ENCODE measurements around the gene TRIL.

The TRIL gene

GRCh38 chr7:28939844-28940544 lies 18.1 kb downstream of the TRIL start:
- DNase-seq (ENCODE audit: low read depth, low spot score), result no peak
- no peak overlapping the region for H3K4me3 ChIP-seq (ENCODE audit: low read depth, low read length)
- in situ Hi-C loops (cut with HindIII; ENCODE audit: low sequenced_read_pairs), result no loop called here
- no peak for TF ChIP-seq CTCF (IDR thresholded peaks at IDR 0.05; ENCODE audit: low read depth, low read length)

GRCh38 chr7:28939367-28939766 lies 18.8 kb downstream of the TRIL start:
- in situ Hi-C loops (cut with HindIII; ENCODE audit: low sequenced_read_pairs), result no loop called here
- no peak overlapping the region for H3K4me3 ChIP-seq (ENCODE audit: low read depth, low read length)
- no peak for DNase-seq (ENCODE audit: low read depth, low spot score)
- TF ChIP-seq CTCF (IDR thresholded peaks at IDR 0.05; ENCODE audit: low read depth, low read length), result no peak

- DNase-seq (ENCODE audit: low read depth, low spot score), result no peak
- in situ Hi-C loops (cut with HindIII; ENCODE audit: low sequenced_read_pairs), result no loop called here
- TF ChIP-seq CTCF (IDR thresholded peaks at IDR 0.05; ENCODE audit: low read depth, low read length), result no peak
- no peak overlapping the region for H3K4me3 ChIP-seq (ENCODE audit: low read depth, low read length)
Measured at GRCh38 chr7:28937619-28938018, 20.5 kb downstream of the TRIL start.

DNA sequence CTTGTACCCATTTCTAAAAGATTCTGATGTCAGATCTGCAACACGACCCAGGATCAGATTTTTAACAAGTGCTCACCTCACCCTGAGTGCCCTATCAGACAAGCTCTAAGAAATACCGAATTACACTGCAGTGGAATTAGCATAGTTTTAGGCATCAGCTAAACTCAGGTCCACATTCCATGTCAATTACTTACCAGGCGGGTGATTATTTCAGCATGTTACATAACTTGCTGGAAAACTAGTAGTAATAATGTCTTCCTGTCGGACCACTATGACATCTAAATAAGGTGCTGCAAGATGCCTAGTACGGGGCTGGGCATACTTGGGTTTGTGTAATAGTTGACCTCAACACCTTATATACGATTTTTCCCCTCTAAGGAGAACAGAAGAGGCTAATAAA lies 21.0 kb downstream of the TRIL start:
- DNase-seq (ENCODE audit: low read depth, low spot score), result no peak
- no peak overlapping the region for H3K4me3 ChIP-seq (ENCODE audit: low read depth, low read length)
- no peak for TF ChIP-seq CTCF (IDR thresholded peaks at IDR 0.05; ENCODE audit: low read depth, low read length)
- in situ Hi-C loops (cut with HindIII; ENCODE audit: low sequenced_read_pairs), result no loop called here

DNA sequence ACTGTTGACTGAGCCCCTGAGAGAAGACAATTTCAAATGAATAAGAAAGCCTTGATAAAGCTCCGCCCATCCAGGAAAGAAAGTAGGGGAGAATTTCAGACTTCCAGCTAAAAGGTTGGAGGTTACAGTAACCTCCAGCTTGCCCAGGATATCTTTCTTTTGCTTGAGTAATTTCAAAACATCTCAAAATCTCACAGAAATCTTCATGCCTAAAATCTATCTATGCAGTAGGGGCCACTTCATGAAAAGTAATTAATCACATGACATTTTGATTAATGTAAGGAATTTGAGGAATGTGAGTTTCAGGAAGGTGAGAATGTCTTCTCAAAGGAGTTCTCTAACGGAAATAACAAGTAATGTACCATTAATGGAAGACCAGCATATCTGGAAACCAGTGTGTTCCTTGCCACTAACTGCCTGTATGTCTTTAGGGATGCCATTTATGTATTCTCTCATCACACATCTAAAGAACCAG lies 24.2 kb downstream of the TRIL start:
- DNase-seq (ENCODE audit: low read depth, low spot score), result no peak
- H3K4me3 ChIP-seq (ENCODE audit: low read depth, low read length), result no peak overlapping the region
- TF ChIP-seq CTCF (IDR thresholded peaks at IDR 0.05; ENCODE audit: low read depth, low read length), result no peak
- in situ Hi-C loops (cut with HindIII; ENCODE audit: low sequenced_read_pairs), result no loop called here

DNA sequence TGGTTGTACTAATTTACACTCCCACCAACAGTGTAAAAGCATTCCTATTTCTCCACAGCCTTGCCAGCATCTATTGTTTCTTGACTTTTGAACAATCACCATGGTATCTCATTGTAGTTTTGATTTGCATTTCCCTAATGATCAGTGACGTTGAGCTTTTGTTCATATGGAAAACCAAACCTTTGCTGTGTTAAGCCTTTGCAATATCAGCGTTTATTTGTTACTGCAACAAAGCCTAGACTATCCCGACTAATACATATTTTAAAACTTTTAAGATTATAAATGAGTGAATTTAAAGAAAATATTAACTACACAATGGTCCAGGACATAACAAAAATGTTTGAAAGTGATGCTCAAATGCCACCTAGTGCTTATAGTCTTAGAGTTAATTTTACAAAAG lies 26.6 kb downstream of the TRIL start:
- in situ Hi-C loops (cut with HindIII; ENCODE audit: low sequenced_read_pairs), result no loop called here
- TF ChIP-seq CTCF (IDR thresholded peaks at IDR 0.05; ENCODE audit: low read depth, low read length), result no peak
- DNase-seq (ENCODE audit: low read depth, low spot score), result no peak
- no peak overlapping the region for H3K4me3 ChIP-seq (ENCODE audit: low read depth, low read length)

Measured in astrocyte of the spinal cord (primary cell).